ENCODE results near the gene NFIA. TPM values are rescaled to one million over a fixed set of nuclear protein-coding genes. Genes with fewer than 3 reads are reported as not detected.
A peak's percentile ranks its signal among the peaks of the same experiment; 100 is the strongest.

The NFIA gene
- total and polyA plus RNA-seq, 8 donors: 9.6 to 108 (median 37.2) TPM

GRCh38 chr1:61244114-61244513 is 161.8 kb downstream of the NFIA start:
- intact Hi-C loops (cut with DNase I; ENCODE audit: low total_unique reads): no loop called here
- H3K27ac ChIP-seq: peak overlapping the region in 3 of 5 donors; percentile 33 to 76 (median 67)
- H3K4me3 ChIP-seq: no peak overlapping the region
- DNase-seq: peak in 1 of 2 donors; percentile 37
- no peaks in the 10 kb centered on the region for H3K9me3 ChIP-seq
- TF ChIP-seq POLR2A (IDR thresholded peaks at IDR 0.05): no peak
- no peak for TF ChIP-seq EP300 (IDR thresholded peaks at IDR 0.05)
- no peak for TF ChIP-seq POLR2AphosphoS5 (IDR thresholded peaks at IDR 0.05)
- no peak for TF ChIP-seq CTCF (IDR thresholded peaks at IDR 0.05)
- H3K4me1 ChIP-seq: peaks cover 5 to 57% (median 34%) of the 10 kb centered on the region in 4 donors
- WGBS, 5 donors: 28 to 64% (median 50%) methylated on average over 1 of the region's 1 CpG
- no peaks in the 10 kb centered on the region for H3K27me3 ChIP-seq
- H3K36me3 ChIP-seq: no peaks in the 10 kb centered on the region

- Histone ChIP-seq H3K4me1 (peaks cover 5 to 60% (median 33%) of the 10 kb centered on the region in 4 donors), H3K36me3 (no peaks in the 10 kb centered on the region), H3K27ac (no peak overlapping the region), H3K27me3 (no peaks in the 10 kb centered on the region), H3K4me3 (no peak overlapping the region), H3K9me3 (no peaks in the 10 kb centered on the region)
- WGBS, 5 donors: 86 to 92% (median 91%) methylated on average over 7 of the region's 7 CpGs
- DNase-seq: no peak
- intact Hi-C loops (cut with DNase I; ENCODE audit: low total_unique reads): no loop called here
- TF ChIP-seq EP300 (IDR thresholded peaks at IDR 0.05) (no peak), POLR2A (IDR thresholded peaks at IDR 0.05) (no peak)
Observed at GRCh38 chr1:61245696-61246400, 163.5 kb downstream of the NFIA start.

GRCh38 chr1:61247051-61247825 is 164.9 kb downstream of the NFIA start:
- WGBS, 5 donors: 87 to 94% (median 93%) methylated on average over 8 of the region's 8 CpGs
- no peak overlapping the region for H3K4me3 ChIP-seq

GRCh38 chr1:61247881-61248752 is 165.8 kb downstream of the NFIA start:
- H3K27me3 ChIP-seq: no peaks in the 10 kb centered on the region
- intact Hi-C loops (cut with DNase I; ENCODE audit: low total_unique reads): no loop called here
- TF ChIP-seq POLR2AphosphoS5 (IDR thresholded peaks at IDR 0.05): no peak
- no peak for TF ChIP-seq POLR2A (IDR thresholded peaks at IDR 0.05)
- no peak for TF ChIP-seq EP300 (IDR thresholded peaks at IDR 0.05)
- TF ChIP-seq CTCF (IDR thresholded peaks at IDR 0.05): no peak
- no peak overlapping the region for H3K27ac ChIP-seq
- H3K9me3 ChIP-seq: no peaks in the 10 kb centered on the region
- no peak for DNase-seq
- H3K36me3 ChIP-seq: no peaks in the 10 kb centered on the region
- H3K4me1 ChIP-seq: peaks cover 5 to 42% (median 23%) of the 10 kb centered on the region in 4 donors
- no peak overlapping the region for H3K4me3 ChIP-seq
- WGBS, 5 donors: 70 to 78% (median 73%) methylated on average over 6 of the region's 6 CpGs

More at GRCh38 chr1:61247051-61247825, 164.9 kb downstream of the NFIA start:
- intact Hi-C loops (cut with DNase I; ENCODE audit: low total_unique reads): no loop called here
- no peaks in the 10 kb centered on the region for H3K9me3 ChIP-seq
- TF ChIP-seq EP300 (IDR thresholded peaks at IDR 0.05) (no peak), POLR2AphosphoS5 (IDR thresholded peaks at IDR 0.05) (no peak), CTCF (IDR thresholded peaks at IDR 0.05) (no peak), POLR2A (IDR thresholded peaks at IDR 0.05) (no peak)
- H3K36me3 ChIP-seq: no peaks in the 10 kb centered on the region
- peaks cover 5 to 46% (median 23%) of the 10 kb centered on the region in 4 donors for H3K4me1 ChIP-seq
- no peak for DNase-seq
- no peaks in the 10 kb centered on the region for H3K27me3 ChIP-seq
- H3K27ac ChIP-seq: no peak overlapping the region
